ENCODE data around the gene SLC25A12.
A peak's percentile ranks its signal among the peaks of the same experiment; 100 is the strongest.
"Not testable (repeated sequence)": the region's sequence is repeated elsewhere in the genome, so short reads cannot be mapped to it uniquely, and the experiment has no call there.

Gene SLC25A12, protein sequence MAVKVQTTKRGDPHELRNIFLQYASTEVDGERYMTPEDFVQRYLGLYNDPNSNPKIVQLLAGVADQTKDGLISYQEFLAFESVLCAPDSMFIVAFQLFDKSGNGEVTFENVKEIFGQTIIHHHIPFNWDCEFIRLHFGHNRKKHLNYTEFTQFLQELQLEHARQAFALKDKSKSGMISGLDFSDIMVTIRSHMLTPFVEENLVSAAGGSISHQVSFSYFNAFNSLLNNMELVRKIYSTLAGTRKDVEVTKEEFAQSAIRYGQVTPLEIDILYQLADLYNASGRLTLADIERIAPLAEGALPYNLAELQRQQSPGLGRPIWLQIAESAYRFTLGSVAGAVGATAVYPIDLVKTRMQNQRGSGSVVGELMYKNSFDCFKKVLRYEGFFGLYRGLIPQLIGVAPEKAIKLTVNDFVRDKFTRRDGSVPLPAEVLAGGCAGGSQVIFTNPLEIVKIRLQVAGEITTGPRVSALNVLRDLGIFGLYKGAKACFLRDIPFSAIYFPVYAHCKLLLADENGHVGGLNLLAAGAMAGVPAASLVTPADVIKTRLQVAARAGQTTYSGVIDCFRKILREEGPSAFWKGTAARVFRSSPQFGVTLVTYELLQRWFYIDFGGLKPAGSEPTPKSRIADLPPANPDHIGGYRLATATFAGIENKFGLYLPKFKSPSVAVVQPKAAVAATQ

DNA sequence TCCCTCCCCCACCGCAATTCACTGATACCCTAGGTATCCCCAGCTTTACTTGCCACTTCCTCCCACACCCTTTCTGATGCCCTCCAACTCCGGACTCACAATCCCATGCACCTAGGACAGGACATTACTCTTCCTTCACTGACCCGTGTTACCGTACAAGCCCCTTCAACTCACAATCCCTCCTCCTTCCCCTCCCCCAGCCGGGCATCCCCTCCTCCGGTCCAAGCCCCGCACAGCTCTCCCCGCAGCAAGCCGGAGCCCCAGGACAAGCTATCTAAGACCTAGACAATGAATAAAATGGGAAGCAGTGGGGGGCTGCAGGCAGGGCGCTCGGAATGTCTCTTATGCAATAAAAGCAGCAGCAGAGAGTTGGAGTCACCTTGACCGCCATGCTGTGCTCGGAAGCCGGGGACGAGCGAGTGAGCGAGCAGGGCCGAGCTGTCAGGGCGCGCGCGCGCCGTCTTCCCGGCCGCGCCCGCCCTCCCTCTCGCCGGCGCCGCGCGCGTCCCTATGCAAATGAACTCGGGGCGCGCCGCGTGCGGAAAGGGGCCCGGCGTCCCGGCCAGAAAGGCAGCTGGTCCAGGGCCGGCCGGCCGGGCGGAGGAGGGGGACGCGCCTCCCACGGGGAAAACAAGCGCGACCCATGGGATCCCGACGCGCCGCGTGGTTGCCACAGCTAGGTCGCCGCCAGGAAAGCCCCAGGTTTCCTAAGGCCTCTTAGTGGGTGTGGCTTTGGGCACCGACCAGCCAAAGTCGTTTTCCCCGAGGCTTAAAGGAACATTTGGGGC, at the start of gene SLC25A12:
SLC25A12 (minus strand) TSS at position 421 of the 788 bp plus-strand sequence; CDS start at position 391, 30 bp downstream.
- peak; percentile 74 for DNase-seq

DNA sequence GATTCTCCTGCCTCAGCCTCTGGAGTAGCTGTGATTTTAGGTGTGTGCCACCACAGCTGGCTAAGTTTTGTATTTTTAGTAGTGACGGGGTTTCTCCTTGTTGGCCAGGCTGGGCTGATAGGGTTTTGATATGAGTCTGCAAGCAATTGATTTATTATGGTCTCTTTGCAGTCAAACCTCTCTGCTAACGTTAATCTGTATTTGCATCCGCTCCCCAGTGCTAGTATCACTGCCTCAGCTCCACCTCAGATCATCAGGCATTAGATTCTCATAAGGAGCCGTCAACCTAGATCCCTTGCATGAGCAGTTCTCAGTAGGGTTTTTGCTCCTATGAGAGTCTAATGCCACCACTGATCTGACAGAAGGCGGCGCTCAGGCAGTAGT, 47.3 kb upstream of the SLC25A12 start:
- no peak for DNase-seq

DNA sequence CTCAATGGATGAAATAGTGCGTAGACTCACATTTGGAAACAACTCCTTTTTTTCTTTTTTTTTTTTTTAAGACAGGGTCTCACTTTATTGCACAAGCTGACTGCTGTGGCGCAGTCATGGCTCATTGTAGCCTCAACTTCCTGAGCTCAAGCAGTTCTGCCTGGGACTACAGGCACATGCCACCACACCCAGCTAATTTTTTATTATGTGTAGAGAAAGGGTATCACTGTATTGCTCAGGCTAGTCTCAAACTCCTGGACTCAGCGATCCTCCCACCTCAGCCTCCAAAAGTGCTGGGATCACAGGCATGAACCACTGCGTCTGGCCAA, 45.7 kb upstream of the SLC25A12 start:
- no peak for DNase-seq

DNA sequence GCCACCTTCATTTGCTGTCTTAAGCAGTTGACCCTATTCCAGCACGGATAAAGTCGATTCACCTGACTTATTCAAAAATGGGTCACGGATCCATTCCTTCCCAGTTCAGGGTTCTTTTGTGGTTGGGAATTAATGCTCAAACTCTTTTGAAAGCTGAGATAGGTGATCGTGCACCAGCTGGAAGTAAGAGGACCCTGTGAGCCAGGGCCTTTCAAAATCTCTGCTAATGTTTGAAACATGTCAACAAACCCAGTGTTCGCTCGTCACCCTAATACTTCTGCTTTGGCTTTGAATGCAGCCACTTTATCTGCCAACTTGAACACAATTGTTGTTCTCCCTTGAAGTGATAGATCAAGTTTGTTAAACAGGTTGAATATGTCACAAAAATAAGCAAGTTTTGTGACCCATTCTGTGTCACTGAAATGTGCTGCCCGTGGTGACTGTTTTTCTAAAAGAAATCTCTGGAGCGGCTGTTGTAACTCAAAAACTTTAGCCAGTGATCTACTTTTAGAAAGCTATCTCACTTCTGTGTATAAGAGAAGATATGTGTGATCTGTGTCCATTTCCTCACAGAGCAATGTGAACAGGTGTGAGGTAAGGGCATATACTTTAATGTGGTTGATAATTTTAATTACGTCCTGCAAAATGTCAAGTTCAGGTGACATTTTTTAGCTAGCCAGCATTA, 45.2 kb upstream of the SLC25A12 start:
- no peak for DNase-seq

DNA sequence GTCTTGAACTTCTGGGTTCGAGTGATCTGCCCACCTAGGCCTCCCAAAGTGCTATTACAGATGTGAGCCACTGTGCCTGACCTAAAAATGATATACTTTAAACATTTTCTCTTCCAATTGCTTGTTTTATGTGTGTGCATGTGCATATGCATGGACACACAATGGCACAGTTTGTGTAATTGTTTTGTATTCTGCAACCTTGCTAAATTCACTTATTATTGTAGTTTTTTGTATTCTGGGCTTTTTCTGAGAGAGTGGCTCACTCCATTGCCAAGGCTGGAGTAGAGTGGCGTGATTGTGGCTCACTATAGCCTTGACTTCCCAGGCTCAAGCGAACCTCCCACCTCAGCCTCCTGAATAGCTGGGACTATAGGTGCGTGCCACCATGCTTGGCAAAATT, 36.3 kb upstream of the SLC25A12 start:
- no peak for DNase-seq

DNA sequence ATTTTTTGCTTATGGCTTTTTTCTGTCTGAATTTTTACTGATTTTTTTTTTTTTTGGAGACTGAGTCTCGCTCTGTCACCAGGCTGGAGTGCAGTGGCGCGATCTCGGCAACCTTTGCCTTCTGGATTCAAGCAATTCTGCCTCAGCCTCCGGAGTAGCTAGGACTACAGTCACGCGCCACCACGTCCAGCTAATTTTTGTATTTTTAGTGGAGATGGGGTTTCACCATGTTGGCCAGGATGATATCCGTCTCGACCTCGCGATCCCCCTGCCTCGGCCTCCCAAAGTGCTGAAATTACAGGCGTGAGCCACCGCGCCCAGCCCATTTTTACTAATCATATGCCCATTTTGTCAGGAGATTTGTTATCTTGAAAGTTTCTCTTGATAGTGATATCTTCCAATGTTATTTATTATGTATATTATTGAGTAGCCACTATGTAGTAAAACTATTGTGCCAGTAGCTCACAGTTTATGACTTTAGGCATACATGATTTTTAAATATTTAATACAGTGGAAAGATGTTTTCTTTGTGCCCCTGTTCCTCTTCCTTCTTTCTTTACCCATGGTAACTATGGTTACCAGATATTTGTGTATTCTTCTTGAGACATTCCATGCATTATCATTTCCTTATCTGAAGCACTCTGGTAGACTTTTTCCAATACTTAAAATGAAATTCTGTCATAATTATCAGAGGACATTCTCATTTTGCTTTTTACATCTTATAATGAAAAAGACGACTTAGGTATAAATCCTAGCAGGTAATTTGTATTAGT, 30.3 kb upstream of the SLC25A12 start:
- DNase-seq, result no peak

DNA sequence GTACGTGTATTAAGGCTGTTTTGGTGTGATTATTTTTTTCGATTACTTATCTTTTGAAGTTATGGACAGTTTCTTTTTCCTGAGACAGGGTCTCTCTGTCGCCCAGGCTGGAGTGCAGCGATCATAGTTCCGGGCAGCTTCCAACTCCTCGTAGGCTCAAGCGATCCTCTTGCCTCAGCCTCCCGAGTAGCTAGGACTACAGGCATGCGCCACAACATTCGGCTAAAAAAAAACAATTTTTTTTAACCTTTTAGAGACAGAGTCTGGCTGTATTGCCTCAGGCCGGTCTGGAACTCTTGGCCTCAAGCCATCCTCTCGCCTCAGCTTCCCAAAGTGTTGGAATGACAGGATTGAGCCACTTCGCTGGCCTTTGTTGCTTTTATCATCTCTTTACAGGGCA, 29.2 kb upstream of the SLC25A12 start:
- DNase-seq, result no peak

DNA sequence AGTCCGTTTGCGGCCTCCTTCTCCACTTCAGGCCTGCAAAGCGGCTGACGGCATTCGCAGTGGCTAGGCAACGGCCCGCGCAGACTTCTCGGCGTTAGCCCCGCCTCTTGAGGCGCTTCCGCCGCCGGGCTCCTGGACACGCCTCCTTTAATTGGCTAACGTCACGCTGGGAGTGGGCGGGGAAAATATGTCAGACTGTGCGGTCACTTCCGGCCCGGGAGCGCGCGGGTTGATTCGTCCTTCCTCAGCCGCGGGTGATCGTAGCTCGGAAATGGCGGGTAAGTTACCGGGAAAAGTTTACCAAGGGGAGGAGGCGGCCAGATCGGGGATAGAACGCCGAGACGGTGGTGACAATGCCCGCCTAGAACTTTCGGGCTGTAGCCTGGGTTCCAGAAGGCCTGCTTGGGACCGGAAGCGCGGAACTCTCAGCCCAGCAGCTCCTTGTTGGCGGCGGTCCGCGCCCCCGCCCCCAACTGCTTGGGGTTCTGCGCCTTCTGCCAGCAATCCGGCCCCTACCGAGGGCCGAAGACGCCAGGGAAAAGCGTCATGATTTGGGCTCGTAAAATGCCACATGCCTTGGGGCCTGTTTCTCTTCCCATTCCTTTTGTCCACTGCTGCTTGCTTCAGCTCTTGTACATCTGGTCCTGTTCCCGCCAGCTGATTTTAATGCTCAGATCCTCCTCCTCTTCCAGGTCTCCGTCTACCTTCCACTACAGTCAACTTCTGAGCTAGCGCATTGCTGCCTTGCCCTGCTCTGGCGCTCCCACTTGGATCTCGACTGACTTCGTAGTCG, 28.4 kb upstream of the SLC25A12 start, which contains the start of gene HAT1:
HAT1 (plus strand) TSS at position 232 of the 793 bp plus-strand sequence; CDS start at position 272, 40 bp downstream.
- DNase-seq, result peak; percentile 95

DNA sequence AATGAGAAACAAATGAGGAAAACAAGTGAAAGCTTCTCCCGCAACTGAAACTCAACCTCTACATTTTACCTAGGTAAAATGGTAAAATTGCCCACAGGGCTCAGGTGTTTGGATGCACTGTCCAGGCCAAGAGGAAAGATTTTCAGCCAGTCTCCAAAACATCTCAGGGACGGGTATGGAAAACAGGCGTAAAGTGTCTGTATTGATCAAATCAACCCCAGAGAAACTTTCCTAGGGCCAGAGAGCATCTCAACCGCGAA, 27.9 kb upstream of the SLC25A12 start:
- DNase-seq, result no peak

DNA sequence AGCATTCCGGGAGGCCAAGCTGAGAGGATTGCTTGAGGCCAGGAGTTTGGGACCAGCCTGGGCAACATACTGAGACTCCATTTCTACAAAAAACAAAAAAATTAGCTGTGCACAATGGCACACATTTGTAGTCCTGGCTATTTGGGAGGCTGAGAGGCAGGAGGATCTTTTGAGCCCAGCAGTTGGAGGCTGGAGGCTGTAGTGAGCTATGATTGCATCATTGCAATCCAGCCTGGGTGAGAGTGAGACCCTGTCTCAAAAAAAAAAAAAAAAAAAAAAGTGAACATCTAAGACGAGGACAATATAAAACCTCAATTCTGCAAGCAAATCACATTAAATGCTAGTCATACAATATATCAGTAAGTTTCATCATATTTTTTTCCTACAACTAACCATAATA, 25.4 kb upstream of the SLC25A12 start:
- no peak for DNase-seq

DNA sequence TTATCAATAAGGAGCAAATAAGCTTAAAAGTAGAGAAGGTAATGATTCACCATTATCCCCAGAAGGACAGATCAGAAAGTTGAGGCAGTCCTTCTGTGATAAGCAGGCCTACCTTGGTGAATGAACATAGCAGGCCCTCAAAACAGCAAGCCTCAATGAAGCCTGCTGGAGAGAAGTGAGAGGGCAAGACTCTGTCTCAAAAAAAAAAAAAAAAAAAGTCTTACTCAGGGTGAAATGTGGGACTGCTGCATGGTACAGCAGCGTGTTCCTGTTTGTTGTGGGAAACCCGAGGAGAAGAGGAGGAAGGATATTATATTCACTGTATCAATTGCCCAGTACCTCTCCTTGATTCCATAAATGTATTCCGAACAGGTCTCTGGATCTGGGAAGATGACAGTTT, 19.5 kb upstream of the SLC25A12 start:
- no peak for DNase-seq

DNA sequence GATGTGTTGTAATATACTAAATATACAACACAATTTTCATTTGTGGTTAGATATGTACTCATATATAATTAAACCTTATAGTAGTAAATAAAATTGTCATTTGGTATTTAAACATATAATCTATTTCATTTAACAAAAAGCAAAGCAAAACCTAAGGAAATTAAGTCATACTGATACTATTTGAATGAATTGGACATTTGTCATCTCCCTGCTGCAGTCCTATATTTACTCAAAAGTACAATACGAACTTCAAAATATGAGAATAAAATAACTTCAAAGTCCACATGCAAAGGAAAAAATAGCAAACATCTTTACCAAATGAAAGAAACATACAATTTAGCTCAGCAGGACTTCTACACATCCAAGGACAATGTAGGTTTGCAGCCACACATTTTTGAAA, 16.4 kb upstream of the SLC25A12 start:
- no peak for DNase-seq

DNA sequence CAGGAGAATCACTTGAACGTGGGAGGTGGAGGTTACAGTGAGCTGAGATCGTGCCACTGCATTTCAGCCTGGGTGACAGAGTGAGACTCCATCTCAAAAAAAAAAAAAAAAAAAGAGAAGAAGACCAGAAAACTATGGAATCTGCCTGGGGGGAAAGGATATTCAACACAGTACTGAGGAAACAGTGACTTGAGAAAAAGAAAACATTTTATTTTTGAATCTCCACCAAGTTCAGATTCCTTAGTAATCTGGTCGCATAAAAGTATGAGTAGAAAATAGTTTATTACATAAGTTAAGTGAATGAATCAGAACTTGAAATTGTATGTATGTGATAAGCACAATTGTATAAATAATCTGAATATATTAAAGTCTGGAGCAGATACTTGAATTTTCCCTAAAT, 15.2 kb upstream of the SLC25A12 start:
- DNase-seq, result no peak

DNA sequence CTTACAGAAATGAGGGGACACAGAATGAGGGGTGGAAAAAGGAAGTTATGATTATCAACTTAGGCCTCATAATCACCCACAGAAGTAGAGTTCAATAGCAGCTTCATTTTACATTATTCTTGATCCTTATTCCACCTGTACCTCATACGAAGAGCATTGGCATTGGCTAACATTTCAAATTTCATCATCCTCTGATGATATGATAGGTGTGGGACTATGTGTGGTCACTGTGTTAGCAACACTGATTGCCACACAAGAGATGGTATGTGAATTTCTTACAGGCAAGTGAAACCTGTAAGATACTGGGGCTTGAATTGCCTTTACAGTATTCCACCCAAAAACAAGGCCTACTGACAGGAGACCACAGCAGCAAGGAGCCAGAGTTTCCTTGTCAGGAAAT, 14.2 kb upstream of the SLC25A12 start:
- DNase-seq, result no peak

DNA sequence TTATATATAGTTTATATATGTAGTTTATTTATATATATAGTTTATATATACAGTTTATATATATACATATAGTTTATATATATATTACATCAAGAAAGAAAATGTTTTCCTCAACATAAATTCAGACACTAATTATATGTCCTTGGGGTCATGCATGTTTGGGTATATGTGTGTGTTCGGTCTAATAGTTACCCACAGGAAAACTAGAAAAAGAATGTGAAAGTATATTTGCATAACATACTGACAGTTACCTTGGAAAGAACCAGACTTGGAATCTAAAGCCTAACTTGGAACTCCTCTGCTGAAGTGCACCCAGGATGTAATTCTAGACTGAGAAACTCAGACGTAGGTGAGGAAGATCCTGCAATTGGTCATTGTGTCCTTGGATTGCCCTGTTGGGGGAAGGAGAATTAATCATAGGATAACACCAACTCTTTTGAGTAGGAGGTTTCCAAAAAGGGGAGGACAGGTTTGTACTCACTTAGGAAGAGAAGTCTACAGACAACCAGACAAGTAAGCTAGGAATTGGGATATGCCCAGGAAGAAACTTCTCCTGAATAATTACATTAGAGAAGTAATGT, 8.9 kb upstream of the SLC25A12 start:
- no peak for DNase-seq

DNA sequence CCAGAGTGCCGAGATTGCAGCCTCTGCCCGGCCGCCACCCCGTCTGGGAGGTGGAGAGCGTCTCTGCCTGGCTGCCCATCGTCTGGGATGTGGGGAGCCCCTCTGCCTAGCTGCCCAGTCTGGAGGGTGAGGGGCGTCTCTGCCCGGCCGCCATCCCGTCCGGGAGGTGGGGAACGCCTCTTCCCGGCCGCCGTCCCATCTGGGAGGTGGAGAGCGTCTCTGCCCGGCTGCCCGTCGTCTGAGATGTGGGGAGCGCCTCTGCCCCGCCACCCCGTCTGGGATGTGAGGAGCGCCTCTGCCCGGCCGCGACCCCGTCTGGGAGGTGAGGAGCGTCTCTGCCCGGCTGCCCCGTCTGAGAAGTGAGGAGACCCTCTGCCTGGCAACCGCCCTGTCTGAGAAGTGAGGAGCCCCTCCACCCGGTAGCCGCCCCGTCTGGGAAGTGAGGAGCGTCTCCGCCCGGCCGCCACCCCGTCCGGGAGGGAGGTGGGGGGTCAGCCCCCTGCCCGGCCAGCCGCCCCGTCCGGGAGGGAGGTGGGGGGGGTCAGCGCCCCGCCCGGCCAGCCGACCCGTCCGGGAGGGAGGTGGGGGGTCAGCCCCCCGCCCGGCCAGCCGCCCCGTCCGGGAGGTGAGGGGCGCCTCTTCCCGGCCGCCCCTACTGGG, 5.7 kb upstream of the SLC25A12 start:
- not testable (repeated sequence) for DNase-seq

DNA sequence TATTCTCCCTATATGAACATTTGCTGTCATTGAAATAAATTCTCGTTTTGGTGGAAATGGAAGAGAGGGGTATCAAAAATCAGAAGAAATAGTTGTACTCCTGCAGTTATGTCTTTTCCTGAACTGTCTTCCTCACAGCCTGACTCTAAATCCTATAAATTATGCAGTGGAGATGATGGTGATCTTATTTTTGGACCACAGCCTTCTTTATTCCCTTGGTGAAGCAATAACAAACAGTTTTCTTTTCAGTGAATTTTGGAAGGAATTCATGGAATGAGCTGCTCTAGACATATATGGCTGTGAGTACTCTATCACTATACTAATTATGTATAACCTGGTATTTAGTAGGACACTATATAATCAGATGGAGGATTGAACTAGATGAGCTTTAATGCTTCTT, 1.7 kb upstream of the SLC25A12 start:
- DNase-seq, result no peak

DNA sequence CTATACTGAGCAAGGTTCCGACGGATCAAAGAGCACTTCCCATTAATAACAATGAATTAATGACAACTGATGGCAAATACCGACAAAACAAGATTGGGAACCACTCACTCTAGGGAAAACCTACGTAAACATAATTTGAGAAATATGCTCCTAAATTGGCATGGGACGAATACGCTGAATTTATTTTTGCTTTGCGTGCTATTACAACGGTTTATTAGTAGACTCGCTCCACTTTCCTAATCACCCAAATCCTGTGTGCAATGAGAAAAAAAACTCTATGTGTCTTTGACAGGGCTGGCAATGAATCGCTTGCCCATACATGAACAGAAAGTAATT, 536 bp upstream of the SLC25A12 start:
- DNase-seq, result no peak

DNA sequence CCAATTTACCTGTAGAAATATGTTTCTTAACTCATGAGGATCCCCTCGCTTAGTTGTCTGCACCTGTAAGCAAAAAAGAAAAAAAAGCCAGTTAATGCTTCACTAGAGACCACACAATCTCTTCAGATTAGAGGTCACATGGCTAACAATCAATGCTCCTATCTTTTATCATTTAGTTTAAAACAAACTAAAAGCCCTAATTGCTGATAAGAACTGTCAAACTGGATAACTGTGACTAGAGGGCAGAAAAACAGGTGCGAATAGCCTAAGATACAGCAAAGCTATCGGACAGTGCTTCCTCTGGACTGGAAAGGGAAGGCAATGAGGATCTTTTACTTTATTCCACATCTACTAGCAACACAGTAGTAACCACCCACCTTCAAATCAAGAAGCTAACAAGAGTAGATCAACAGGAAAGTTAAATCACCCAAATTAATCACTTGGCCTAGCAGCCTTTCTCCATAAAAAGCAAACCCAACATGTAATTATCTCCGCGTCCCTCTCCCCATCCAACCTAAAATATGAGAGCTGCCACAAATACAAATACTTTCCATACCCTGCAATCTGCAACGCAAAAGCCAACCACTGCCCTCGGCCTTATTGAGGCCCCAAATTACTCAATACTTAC, 734 bp downstream of the SLC25A12 start:
- DNase-seq, result no peak

DNA sequence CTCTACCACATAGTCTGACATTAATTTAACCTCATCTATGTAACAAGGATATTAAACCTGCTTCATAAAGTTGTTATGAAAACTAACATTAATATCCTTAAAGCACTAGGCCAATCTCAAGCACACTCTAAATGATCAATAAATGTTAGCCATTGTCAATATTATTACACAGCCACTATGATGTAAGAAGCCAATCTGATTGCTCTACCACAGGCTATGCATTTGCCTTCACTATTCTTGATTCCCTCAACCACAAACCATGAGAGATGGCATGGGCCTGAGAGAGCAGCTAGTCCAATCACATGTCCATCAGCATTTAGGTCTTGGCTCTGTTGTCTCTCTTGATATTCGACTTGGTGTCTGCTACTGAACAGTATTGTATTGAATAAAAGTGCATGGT, 4.2 kb downstream of the SLC25A12 start:
- no peak for DNase-seq

DNA sequence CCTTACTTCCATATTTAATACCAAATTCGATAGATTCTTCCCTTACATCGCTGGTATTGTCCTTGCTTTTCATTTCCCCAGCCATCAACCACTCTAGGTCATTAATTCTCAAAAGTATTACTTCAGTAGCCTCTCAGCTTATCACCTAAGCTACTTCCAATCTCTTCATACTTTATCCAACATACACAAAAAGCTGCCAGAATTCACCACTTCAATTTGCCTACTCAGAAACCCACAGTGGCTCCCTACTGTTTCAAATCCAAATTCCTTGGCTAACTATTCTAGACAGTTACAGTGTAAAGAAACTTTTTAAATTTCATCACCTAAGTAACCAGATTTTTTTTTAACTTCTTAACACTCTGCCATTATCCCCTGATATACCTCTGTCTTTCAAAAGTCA, 4.7 kb downstream of the SLC25A12 start:
- DNase-seq, result no peak
